KMS-11 (cell line): ENCODE measurements around the gene VIT.

Experiments used
- H2AFZ ChIP-seq: fragments of 200-600 bp; sonication (generic); 2 replicates; pipeline ENCODE4 v1.6.1; 2016; ENCODE audit warnings: antibody characterized with exemption, mixed run types, low read depth
- H3K27ac ChIP-seq: fragments of 200-600 bp; sonication (generic); 2 replicates; pipeline ENCODE4 v1.6.1; 2016; ENCODE audit warnings: mild to moderate bottlenecking, mixed run types
- H3K27me3 ChIP-seq: fragments of 200-600 bp; sonication (generic); 2 replicates; pipeline ENCODE4 v1.6.1; 2017; ENCODE audit warnings: mild to moderate bottlenecking, low read depth, mixed run types, moderate library complexity; ENCODE audit not compliant: insufficient read depth
- H3K36me3 ChIP-seq: fragments of 200-600 bp; sonication (generic); 2 replicates; pipeline ENCODE4 v1.6.1; 2017; ENCODE audit warnings: mild to moderate bottlenecking, mixed run types; ENCODE audit not compliant: insufficient read depth
- H3K4me1 ChIP-seq: fragments of 200-600 bp; sonication (generic); 2 replicates; pipeline ENCODE4 v1.6.1; 2016; ENCODE audit warnings: mild to moderate bottlenecking, low read depth, mixed run types; ENCODE audit not compliant: poor library complexity, severe bottlenecking
- H3K4me2 ChIP-seq: fragments of 200-600 bp; sonication (generic); 2 replicates; pipeline ENCODE4 v1.7.0; 2016; ENCODE audit warnings: mild to moderate bottlenecking, mixed run types
- H3K4me3 ChIP-seq: fragments of 200-600 bp; sonication (generic); IDR thresholded peaks from 2 replicates; pipeline ENCODE4 v1.6.1; 2017; ENCODE audit warnings: low read depth, low read length, mixed read lengths; ENCODE audit not compliant: insufficient read depth
- H3K79me2 ChIP-seq: fragments of 200-600 bp; sonication (generic); 2 replicates; pipeline ENCODE4 v1.6.1; 2016; ENCODE audit warnings: low read depth, mixed run types; ENCODE audit not compliant: insufficient read depth
- H3K9ac ChIP-seq: fragments of 200-600 bp; sonication (generic); 2 replicates; pipeline ENCODE4 v1.6.1; 2016; ENCODE audit warnings: mild to moderate bottlenecking, mixed run types
- H4K20me1 ChIP-seq: fragments of 200-600 bp; sonication (generic); 2 replicates; pipeline ENCODE4 v1.6.1; 2016; ENCODE audit warnings: mild to moderate bottlenecking, mixed run types; ENCODE audit not compliant: insufficient read depth
- TF ChIP-seq, protein P1 (sequence below): fragments of 200-600 bp; sonication (generic); conservative IDR thresholded peaks from 2 replicates; pipeline ENCODE4 v1.6.1; 2017; ENCODE audit warnings: low read depth, mild to moderate bottlenecking, antibody characterized with exemption, low read length, moderate library complexity, mixed read lengths

The VIT gene

DNA sequence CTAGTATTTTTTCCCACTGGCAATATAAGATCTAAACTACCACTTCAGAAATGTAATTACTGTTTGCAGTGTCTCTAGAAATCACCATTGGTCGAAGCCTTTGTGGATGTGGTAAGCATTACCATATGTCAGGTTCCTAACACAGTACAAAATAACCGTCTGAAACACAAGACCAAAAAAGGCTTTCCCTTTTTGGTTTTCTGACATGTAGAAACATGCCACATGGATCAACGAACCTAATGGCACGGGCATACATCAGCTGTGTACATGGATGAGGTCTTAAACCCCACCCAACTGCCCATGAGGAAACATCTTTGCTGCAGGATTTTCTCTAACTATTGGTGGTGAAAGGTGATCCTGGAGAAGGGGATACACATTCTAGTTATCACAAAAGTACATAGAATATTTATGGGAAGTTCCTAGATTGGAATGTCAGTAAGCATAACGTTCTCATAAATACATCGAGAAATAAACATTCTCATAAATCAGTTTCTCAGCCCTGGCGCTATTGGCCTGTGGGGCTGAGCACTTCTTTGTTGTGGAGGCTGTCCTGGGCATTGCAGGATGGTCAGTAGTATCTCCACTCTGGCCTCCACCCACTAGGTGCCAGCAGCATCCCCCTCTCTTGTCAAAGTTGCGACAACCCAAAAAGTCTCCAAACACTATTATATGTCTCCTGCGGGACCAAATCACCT, 9.0 kb downstream of the VIT start:
- H3K36me3 ChIP-seq: no peaks in the 10 kb centered on the region
- TF ChIP-seq, protein P1, sequence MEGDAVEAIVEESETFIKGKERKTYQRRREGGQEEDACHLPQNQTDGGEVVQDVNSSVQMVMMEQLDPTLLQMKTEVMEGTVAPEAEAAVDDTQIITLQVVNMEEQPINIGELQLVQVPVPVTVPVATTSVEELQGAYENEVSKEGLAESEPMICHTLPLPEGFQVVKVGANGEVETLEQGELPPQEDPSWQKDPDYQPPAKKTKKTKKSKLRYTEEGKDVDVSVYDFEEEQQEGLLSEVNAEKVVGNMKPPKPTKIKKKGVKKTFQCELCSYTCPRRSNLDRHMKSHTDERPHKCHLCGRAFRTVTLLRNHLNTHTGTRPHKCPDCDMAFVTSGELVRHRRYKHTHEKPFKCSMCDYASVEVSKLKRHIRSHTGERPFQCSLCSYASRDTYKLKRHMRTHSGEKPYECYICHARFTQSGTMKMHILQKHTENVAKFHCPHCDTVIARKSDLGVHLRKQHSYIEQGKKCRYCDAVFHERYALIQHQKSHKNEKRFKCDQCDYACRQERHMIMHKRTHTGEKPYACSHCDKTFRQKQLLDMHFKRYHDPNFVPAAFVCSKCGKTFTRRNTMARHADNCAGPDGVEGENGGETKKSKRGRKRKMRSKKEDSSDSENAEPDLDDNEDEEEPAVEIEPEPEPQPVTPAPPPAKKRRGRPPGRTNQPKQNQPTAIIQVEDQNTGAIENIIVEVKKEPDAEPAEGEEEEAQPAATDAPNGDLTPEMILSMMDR: no peak
- H4K20me1 ChIP-seq: no peaks in the 10 kb centered on the region
- no peak overlapping the region for H3K4me3 ChIP-seq
- no peaks in the 10 kb centered on the region for H3K27me3 ChIP-seq
- no peak overlapping the region for H3K27ac ChIP-seq
- no peak overlapping the region for H2AFZ ChIP-seq
- H3K4me1 ChIP-seq: no peaks in the 10 kb centered on the region
- H3K4me2 ChIP-seq: no peak overlapping the region
- no peaks in the 10 kb centered on the region for H3K79me2 ChIP-seq
- H3K9ac ChIP-seq: no peak overlapping the region

DNA sequence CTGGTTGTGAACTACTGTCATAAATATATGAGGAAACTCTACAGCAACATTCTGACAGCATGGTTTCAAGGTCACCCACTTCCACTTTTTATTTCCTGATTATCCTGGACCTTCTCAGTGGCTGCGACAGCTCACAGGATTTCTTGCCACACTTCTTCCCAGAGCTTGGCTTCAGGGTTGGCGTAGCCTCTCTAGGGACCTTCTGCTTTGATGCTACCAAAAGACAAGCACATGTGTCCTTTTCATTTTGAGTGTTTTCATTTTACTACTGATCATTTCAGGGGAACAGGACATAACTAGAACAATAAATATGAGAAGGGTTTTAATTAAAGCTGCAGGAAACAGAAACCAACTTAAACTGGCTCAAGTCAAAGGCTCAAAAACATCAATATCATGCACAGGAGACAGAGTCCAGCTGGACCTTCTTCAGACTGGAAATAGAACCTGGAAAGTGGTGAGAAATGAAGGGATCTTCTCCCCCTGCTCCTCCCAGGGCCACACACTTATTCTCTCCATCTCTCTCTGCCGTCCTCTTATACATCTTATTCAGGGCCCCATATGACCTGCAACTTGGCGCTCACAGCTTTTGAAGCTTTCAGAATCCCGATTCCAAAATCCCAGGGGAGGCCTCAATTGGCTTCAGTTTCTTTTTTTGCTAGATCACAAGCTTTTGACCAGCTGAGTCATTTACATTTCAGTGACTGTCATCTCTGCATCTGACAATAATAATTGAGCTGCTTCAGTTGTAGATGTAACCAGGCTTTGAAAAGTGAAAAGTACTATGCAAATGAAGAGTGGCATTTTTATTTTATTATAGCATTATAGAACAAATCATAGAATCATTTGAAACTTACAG, 9.7 kb downstream of the VIT start:
- H3K4me3 ChIP-seq: no peak overlapping the region
- H4K20me1 ChIP-seq: no peaks in the 10 kb centered on the region
- no peak overlapping the region for H3K27ac ChIP-seq
- H3K79me2 ChIP-seq: no peaks in the 10 kb centered on the region
- H3K4me2 ChIP-seq: no peak overlapping the region
- no peak overlapping the region for H2AFZ ChIP-seq
- H3K4me1 ChIP-seq: no peaks in the 10 kb centered on the region
- no peaks in the 10 kb centered on the region for H3K36me3 ChIP-seq
- H3K27me3 ChIP-seq: no peaks in the 10 kb centered on the region
- H3K9ac ChIP-seq: no peak overlapping the region
- TF ChIP-seq, protein P1: no peak

DNA sequence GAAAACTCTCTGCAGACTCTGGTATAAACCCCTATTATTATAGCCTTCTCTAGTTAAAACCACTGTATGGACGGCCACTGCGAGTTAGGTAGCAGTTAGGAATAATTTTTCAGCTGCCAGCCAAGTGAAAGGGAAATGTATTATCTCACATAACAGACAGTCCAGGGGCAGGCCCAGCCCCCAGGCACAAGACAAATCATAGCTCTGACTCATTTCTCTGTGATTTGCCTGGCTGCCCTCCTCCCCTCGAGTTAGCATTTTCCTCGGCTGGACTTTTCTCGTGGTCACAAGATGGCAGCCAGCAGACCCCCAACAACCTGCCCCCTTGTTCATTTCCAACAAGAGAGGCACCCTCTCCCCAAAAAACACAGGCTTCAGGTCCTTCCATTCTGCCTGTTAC, 10.5 kb downstream of the VIT start:
- Histone ChIP-seq H3K36me3 (no peaks in the 10 kb centered on the region), H3K79me2 (no peaks in the 10 kb centered on the region), H4K20me1 (no peaks in the 10 kb centered on the region), H3K9ac (no peak overlapping the region), H3K27ac (no peak overlapping the region), H3K4me1 (no peaks in the 10 kb centered on the region), H3K4me3 (no peak overlapping the region), H2AFZ (no peak overlapping the region), H3K27me3 (no peaks in the 10 kb centered on the region), H3K4me2 (no peak overlapping the region)
- TF ChIP-seq, protein P1: no peak

DNA sequence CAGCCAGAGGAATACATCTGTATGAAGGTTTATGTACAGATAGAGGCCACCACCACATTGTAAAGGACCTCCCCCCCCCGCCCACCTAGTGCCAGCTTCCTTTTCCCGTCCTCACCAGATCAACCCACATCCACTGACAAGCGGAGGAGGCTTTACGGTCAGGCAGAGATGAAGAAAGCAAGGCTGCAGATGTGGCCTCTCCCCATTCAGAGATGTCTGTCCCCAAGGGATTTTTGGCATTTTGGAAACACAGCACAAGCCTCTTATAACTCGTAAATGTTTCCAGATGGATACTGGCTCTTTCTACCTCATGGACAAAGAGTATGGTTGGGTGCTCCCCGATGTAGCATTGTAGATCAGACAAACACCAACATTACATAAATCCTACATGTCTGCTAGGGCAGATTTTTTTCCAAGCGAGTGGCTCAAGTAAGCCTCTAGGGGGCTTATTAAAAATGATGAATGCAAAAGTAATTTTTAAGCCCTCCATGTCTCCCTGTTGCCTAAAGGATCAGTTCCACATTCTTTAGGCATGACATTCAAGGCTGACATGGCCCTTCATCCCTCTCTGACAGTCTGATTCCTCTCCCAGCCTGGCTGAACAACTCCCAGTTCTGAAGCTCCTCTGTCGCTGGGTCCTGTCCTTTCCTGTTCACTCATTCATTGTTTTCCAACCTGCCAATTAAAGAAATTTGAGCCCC, 11.7 kb downstream of the VIT start:
- no peak overlapping the region for H3K27ac ChIP-seq
- no peaks in the 10 kb centered on the region for H3K36me3 ChIP-seq
- H3K4me1 ChIP-seq: no peaks in the 10 kb centered on the region
- no peak overlapping the region for H3K4me3 ChIP-seq
- no peaks in the 10 kb centered on the region for H3K79me2 ChIP-seq
- no peak overlapping the region for H3K9ac ChIP-seq
- H3K27me3 ChIP-seq: no peaks in the 10 kb centered on the region
- TF ChIP-seq, protein P1: no peak
- no peaks in the 10 kb centered on the region for H4K20me1 ChIP-seq
- no peak overlapping the region for H3K4me2 ChIP-seq
- no peak overlapping the region for H2AFZ ChIP-seq
